ENCODE results near the gene NME7.

DNA sequence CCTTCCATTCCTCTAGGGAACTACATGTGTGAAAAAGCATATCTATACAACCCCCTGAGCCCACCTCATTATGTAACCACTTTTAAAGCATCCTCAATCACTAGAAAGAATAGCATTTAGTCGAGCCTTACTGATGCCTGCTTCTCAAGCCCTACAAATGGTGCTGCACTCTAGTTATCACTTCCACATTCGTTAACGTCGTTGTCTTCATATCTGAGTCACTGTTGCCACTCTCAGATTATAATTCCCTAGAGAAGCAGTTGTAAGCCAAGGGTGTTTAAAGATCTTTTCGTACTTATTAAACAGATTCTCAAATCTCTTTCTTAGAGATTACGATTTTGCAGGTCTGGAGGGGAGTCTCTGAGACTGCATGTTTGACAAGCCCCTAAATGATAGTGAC is 244.6 kb downstream of the NME7 start:
- TF ChIP-seq, protein P1, sequence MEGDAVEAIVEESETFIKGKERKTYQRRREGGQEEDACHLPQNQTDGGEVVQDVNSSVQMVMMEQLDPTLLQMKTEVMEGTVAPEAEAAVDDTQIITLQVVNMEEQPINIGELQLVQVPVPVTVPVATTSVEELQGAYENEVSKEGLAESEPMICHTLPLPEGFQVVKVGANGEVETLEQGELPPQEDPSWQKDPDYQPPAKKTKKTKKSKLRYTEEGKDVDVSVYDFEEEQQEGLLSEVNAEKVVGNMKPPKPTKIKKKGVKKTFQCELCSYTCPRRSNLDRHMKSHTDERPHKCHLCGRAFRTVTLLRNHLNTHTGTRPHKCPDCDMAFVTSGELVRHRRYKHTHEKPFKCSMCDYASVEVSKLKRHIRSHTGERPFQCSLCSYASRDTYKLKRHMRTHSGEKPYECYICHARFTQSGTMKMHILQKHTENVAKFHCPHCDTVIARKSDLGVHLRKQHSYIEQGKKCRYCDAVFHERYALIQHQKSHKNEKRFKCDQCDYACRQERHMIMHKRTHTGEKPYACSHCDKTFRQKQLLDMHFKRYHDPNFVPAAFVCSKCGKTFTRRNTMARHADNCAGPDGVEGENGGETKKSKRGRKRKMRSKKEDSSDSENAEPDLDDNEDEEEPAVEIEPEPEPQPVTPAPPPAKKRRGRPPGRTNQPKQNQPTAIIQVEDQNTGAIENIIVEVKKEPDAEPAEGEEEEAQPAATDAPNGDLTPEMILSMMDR (IDR thresholded peaks at IDR 0.05): no peak
- TF ChIP-seq, protein P2, sequence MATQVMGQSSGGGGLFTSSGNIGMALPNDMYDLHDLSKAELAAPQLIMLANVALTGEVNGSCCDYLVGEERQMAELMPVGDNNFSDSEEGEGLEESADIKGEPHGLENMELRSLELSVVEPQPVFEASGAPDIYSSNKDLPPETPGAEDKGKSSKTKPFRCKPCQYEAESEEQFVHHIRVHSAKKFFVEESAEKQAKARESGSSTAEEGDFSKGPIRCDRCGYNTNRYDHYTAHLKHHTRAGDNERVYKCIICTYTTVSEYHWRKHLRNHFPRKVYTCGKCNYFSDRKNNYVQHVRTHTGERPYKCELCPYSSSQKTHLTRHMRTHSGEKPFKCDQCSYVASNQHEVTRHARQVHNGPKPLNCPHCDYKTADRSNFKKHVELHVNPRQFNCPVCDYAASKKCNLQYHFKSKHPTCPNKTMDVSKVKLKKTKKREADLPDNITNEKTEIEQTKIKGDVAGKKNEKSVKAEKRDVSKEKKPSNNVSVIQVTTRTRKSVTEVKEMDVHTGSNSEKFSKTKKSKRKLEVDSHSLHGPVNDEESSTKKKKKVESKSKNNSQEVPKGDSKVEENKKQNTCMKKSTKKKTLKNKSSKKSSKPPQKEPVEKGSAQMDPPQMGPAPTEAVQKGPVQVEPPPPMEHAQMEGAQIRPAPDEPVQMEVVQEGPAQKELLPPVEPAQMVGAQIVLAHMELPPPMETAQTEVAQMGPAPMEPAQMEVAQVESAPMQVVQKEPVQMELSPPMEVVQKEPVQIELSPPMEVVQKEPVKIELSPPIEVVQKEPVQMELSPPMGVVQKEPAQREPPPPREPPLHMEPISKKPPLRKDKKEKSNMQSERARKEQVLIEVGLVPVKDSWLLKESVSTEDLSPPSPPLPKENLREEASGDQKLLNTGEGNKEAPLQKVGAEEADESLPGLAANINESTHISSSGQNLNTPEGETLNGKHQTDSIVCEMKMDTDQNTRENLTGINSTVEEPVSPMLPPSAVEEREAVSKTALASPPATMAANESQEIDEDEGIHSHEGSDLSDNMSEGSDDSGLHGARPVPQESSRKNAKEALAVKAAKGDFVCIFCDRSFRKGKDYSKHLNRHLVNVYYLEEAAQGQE (IDR thresholded peaks at IDR 0.05; ENCODE audit: insufficient read depth in 1 of 2, low read depth in 2 of 2, low read length in 1 of 2): no peak
